Prostate gland (tissue), 2 donors: ENCODE data around the gene DUS1L.

Source experiments
- POLR2A ChIP-seq: fragments of 450-650 bp; IDR thresholded peaks from one replicate; pipeline ENCODE4 v1.6.1; 2016; ENCODE audit warnings: antibody characterized with exemption, mild to moderate bottlenecking
- TF ChIP-seq, protein P1 (sequence below), 4 experiments: fragments of 200-600 bp in 2 of 4; fragments of 450-650 bp in 2 of 4; sonication (generic) in 2 of 4; IDR thresholded peaks; 1 replicate in 3 of 4; 2 replicates in 1 of 4; pipeline ENCODE4 v1.5.1; 2016 to 2019; ENCODE audit warnings: antibody characterized with exemption in 4 of 4, mild to moderate bottlenecking in 2 of 4, moderate library complexity in 2 of 4

- TF ChIP-seq, protein P1, sequence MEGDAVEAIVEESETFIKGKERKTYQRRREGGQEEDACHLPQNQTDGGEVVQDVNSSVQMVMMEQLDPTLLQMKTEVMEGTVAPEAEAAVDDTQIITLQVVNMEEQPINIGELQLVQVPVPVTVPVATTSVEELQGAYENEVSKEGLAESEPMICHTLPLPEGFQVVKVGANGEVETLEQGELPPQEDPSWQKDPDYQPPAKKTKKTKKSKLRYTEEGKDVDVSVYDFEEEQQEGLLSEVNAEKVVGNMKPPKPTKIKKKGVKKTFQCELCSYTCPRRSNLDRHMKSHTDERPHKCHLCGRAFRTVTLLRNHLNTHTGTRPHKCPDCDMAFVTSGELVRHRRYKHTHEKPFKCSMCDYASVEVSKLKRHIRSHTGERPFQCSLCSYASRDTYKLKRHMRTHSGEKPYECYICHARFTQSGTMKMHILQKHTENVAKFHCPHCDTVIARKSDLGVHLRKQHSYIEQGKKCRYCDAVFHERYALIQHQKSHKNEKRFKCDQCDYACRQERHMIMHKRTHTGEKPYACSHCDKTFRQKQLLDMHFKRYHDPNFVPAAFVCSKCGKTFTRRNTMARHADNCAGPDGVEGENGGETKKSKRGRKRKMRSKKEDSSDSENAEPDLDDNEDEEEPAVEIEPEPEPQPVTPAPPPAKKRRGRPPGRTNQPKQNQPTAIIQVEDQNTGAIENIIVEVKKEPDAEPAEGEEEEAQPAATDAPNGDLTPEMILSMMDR (IDR thresholded peaks at IDR 0.05) = no peak
- no peak for TF ChIP-seq POLR2A
Measured at GRCh38 chr17:82108961-82109475, 43.4 kb upstream of the DUS1L start.
